Nasal cavity respiratory epithelium epithelial cell of viscerocranial mucosa (primary cell): ENCODE data around the gene TGFB1. TPM values are rescaled to one million over a fixed set of nuclear protein-coding genes. Genes with fewer than 3 reads are reported as not detected.

Source experiments
- total RNA-seq: library from RNA; depleted of rRNA; stranded (reverse); fragments of >200 nt; gene quantifications from 2 replicates; pipeline ENCODE4 v1.2.3, GENCODE V29; 2014

Gene TGFB1
- 5.5 and 22.2 TPM in 2 replicates for total RNA-seq

DNA sequence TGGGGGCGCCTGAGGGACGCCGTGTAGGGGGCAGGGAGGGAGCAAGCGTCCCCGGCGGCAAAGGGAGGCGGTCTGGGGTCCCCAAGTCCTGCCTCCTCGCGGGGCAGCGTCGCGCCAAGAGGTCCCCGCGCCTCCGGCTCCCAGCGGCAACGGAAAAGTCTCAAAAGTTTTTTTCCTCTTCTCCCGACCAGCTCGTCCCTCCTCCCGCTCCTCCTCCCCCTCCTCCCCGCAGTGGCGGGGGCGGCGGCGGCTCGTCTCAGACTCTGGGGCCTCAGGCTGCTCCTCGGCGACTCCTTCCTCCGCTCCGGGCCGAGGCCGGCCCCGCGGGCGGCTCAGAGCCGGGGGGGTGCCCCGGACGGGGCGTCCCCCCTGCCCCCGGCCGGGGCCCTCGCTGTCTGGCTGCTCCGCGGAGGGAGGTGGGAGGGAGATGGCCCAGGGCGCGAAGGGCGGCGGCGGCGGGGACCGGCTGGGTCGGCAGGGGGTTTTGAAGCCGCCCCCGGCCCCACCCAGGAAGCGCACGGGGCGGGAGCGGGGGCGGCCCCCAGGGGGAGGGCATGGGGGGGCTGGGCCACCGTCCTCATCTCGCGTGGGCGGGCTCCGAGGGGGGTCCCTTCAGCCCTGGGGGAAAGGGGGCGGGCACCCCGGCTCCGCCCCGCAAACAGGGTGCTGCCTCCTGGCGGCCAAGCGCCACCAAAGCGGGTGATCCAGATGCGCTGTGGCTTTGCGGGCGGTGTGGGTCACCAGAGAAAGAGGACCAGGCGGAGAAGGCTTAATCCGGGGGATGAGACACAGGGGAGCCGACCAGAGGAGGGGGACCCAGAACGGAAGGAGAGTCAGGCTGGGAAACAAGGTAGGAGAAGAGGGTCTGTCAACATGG is at the start of gene TGFB1:
TSS of gene TGFB1 (minus strand) at position 457 of the 877 bp plus-strand sequence. CDS start 878 bp downstream, outside the sequence.

DNA sequence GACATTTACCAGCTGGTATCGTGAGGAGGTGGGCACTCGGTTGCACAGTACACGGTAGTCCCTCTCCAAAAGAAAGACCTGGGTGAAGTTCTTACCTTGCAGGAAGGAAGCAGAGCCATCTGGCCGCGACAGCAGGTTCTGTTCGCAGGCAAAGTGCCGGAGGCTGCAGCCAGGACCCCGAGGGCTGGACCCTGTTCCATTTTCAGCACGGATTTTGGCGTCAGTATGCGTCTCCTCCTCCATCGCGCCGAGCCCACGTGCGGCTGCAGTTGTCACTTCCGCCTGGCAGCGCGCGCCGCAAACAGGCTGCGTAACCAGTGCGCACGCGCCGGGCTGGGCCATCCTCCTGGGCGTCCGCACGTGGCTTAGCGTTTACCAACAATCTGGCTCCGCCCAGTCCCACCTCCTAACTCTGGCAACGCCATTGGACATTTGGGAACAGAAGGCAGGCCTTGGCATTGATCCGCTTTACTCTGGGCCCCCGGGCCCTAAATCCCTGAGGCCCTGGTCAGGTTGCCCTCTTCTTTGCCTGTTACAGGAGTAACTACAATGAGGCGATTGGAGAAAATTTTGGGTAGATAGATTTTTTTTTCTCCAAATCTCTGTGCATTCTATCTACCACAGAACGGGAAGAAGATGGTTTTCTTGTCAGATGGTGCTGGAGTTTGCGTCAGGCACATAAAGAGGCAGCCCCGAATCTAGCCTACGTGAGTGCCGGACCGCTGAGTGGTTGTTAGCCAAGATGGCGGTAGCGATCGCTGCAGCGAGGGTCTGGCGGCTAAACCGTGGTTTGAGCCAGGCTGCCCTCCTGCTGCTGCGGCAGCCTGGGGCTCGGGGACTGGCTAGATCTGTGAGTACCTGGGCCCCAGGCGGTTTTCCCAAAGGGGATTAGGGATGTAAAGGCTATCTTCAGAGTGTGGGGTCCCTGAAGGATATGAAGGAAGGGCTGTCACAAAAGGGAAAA is 43.6 kb upstream of the TGFB1 start, which contains the start of the genes BCKDHA and EXOSC5:
TSS of gene BCKDHA (plus strand) at position 733 of the 964 bp plus-strand sequence. CDS start at position 743, 10 bp downstream.
TSS of gene EXOSC5 (minus strand) at position 274 of the 964 bp plus-strand sequence. CDS start at position 243, 31 bp downstream.

DNA sequence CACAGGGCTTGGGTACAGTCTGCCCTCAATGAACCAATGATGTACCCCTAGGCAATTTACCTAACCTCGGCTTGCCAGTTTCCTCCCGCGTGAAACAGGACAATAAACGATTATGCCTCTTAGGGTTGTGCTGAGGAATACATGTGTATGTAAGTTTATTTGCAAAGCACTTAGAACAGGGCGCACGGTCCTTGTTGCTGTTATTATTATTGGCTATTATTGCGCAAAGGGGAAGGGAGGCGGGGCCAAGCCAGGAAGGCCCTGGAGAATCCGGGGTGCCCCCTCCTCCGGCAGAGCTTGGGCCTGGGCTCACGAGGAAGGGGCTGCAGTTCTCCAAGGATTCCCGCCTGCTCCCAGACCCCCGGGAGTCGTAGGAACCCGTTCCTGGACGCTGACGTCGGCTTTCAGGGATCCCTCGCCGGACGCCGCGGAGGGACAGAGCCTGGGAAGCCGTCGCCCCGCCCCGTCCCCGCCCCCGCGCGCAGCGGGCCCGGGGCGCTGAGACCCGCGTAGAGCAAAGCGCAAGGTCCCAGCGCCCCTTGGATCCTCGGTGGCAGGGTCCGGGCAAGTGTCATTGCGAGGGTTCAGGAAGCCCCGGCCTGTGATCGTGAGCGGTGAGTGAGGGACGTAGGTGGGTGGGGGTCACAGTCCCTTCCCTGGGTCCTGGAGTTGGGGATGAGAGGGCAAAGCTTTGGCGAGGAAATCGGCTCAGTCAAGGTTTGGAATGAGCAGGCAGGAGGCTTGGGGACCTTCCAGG is 22.7 kb upstream of the TGFB1 start, which contains the start of gene TMEM91:
TSS of gene TMEM91 (plus strand) at position 293 of the 757 bp plus-strand sequence. CDS start 1,777 bp downstream, outside the sequence.

DNA sequence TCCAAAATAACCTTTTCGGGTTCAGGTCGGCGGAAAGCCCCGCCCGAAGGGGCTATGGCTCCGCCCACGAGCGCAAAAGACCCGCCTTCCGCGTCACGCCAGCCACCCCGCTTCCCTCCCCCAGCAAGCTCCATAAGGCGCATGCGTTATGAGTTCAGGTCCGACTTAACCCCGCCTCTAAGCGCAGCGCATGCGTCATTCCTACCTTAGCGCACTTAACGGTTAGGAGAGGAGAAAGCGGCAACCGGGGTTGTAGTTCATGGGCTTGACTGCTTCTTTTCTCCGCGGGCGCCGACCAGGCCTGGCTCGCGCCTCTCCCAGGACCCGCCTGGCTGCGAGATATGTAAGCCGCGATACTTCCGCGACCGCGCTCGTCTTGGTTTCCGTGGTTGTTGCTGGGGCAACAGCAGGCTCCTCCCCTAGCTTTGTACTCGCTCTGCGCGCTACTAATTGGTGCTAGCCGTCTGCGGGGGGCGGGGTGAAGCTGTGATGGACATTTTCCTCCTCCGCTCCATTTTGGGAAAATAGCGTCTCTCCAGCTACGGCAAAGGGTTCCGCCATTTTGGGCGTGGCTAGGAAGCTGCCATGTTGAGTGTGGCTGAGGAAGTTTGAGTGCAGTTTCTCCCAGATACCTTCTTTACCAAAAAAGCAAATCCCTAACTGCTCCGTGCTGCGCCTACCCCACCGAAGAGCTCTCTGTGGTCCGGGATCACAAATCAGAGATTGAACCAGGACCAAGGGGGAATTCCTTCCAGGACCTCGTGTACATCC is 10.2 kb upstream of the TGFB1 start, which contains the start of gene B9D2:
TSS of gene B9D2 (minus strand) at position 397 of the 771 bp plus-strand sequence. CDS start 630 bp downstream, outside the sequence.

DNA sequence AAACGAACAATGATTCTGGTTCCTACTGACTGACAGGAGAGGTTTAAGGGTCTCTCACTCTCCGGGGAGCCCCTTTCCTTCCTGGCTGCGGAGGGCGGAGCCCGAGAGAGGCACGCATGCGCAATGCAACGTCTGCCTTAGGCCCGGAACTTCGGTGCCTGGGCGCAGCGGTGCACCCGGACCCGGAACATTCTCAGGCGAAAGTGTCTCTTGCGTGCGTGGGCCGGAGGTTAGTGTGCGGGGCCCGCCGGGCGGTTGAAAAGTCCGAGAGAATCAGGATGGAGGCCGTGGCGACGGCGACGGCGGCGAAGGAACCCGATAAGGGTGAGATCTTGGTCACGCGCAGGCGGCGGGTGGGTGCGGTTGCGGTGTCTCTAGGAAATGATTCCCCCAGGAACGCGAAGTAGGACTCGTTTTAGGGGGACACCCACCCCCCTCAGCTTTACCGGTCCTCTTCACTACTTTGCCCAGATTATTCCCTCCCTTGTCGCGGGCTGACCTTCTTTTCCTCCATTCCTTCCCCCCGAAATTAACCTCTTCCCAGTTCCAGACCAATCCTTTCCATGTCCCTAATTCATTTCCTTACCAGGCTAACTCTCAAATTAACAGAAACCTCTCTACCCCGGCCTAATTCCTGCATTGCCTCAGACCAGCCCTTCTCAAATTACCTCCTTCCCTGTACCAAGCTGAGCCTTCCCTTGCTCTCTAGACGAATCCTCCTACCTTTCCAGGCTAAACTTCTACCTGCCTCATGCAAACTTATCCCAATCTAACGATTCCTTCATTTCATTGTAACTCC is 43.5 kb downstream of the TGFB1 start, which contains the start of gene CCDC97:
TSS of gene CCDC97 (plus strand) at position 140 of the 799 bp plus-strand sequence. CDS start at position 279, 139 bp downstream.

Other genes starting within 250 kb of the TGFB1 start
- not detected in 2 replicates for gene CYP2F1, start 239.5 kb downstream of the TGFB1 start, total RNA-seq
- gene CYP2S1, start 160.7 kb downstream of the TGFB1 start, total RNA-seq = 19.5 and 44.2 TPM in 2 replicates
- gene AXL, start 134.7 kb downstream of the TGFB1 start, total RNA-seq = 23.9 and 40.2 TPM in 2 replicates
- 50.6 and 112 TPM in 2 replicates for gene HNRNPUL1, start 89.5 kb downstream of the TGFB1 start, total RNA-seq
- 10.3 and 18.2 TPM in 2 replicates for gene CCDC97, start 43.8 kb downstream of the TGFB1 start, total RNA-seq
- 1.3 and 1.7 TPM in 2 replicates for gene B9D2, start 10.2 kb upstream of the TGFB1 start, total RNA-seq
- 8.7 and 9.2 TPM in 2 replicates for gene TMEM91, start 22.6 kb upstream of the TGFB1 start, total RNA-seq
- 20.8 and 30.4 TPM in 2 replicates for gene EXOSC5, start 43.4 kb upstream of the TGFB1 start, total RNA-seq
- gene BCKDHA, start 43.9 kb upstream of the TGFB1 start, total RNA-seq = 30.3 and 40.0 TPM in 2 replicates
- 3.3 and 3.4 TPM in 2 replicates for gene B3GNT8, start 73.5 kb upstream of the TGFB1 start, total RNA-seq
- gene DMAC2, start 86.0 kb upstream of the TGFB1 start, total RNA-seq = 32.6 and 33.2 TPM in 2 replicates
- gene ERICH4, start 89.2 kb upstream of the TGFB1 start, total RNA-seq = not detected in 2 replicates
- not detected in 2 replicates for gene CEACAM21, start 222.2 kb upstream of the TGFB1 start, total RNA-seq